HG03565 (cell line): Measurements from ENCODE around the gene EIF4E3.

Experiments used
- ATAC-seq: cut with Tn5 transposase; IDR thresholded peaks from one replicate; pipeline ENCODE4 v1.9.1; 2021; ENCODE audit warnings: mild to moderate bottlenecking, moderate library complexity; ENCODE audit not compliant: unreplicated experiment

EIF4E3 gene

GRCh38 chr3:71692139-71692538 lies 33.1 kb downstream of the EIF4E3 start:
- no peak for ATAC-seq

- ATAC-seq: no peak
Measured at GRCh38 chr3:71690341-71690841, 34.8 kb downstream of the EIF4E3 start.

GRCh38 chr3:71689291-71689690 lies 35.9 kb downstream of the EIF4E3 start:
- no peak for ATAC-seq

GRCh38 chr3:71688121-71688520 lies 37.1 kb downstream of the EIF4E3 start:
- no peak for ATAC-seq

- no peak for ATAC-seq
Measured at GRCh38 chr3:71685686-71686085, 39.5 kb downstream of the EIF4E3 start.

- ATAC-seq: no peak
Measured at GRCh38 chr3:71684757-71685386, 40.3 kb downstream of the EIF4E3 start.

- ATAC-seq: no peak
Measured at GRCh38 chr3:71684046-71684756, 41.0 kb downstream of the EIF4E3 start.

GRCh38 chr3:71681224-71681668 lies 44.0 kb downstream of the EIF4E3 start:
- peak; percentile 46 for ATAC-seq

- ATAC-seq: no peak
Measured at GRCh38 chr3:71680603-71681002, 44.6 kb downstream of the EIF4E3 start.

- no peak for ATAC-seq
Measured at GRCh38 chr3:71676931-71677330, 48.3 kb downstream of the EIF4E3 start.

GRCh38 chr3:71673486-71673885 lies 51.7 kb downstream of the EIF4E3 start:
- ATAC-seq: no peak

- ATAC-seq: no peak
Measured at GRCh38 chr3:71672807-71673206, 52.4 kb downstream of the EIF4E3 start.

GRCh38 chr3:71672340-71672739 lies 52.9 kb downstream of the EIF4E3 start:
- no peak for ATAC-seq

GRCh38 chr3:71671216-71671845 lies 53.9 kb downstream of the EIF4E3 start:
- ATAC-seq: no peak

GRCh38 chr3:71662568-71662967 lies 62.6 kb downstream of the EIF4E3 start:
- no peak for ATAC-seq

GRCh38 chr3:71662056-71662455 lies 63.1 kb downstream of the EIF4E3 start:
- no peak for ATAC-seq

GRCh38 chr3:71659864-71660591 lies 65.2 kb downstream of the EIF4E3 start:
- no peak for ATAC-seq

GRCh38 chr3:71657831-71658530 lies 67.2 kb downstream of the EIF4E3 start:
- ATAC-seq: no peak

GRCh38 chr3:71655061-71655460 lies 70.1 kb downstream of the EIF4E3 start:
- no peak for ATAC-seq

GRCh38 chr3:71653414-71653807 lies 71.8 kb downstream of the EIF4E3 start:
- no peak for ATAC-seq
